HEK293 (cell line): ENCODE measurements around the gene JAML.

Source experiments
- CTCF ChIA-PET: fragments of 350-600 bp; formaldehyde crosslinking; extraction: SDS; loops from one replicate; lab custom pipeline; 2021; ENCODE audit warnings: antibody characterized with exemption; lab: Yijun Ruan, JAX
- POLR2A ChIA-PET: fragments of 300-600 bp; formaldehyde crosslinking; extraction: SDS; loops from one replicate; lab custom pipeline; 2020; ENCODE audit warnings: antibody characterized with exemption, inconsistent platforms; lab: Yijun Ruan, JAX
- H3K27ac ChIP-seq: fragments of 200-500 bp; sonication (Bioruptor generic); 2 replicates; pipeline ENCODE4 v1.5.1; 2014; ENCODE audit warnings: low read depth, low read length, control low read depth, inconsistent platforms; ENCODE audit errors: extremely low read depth
- H3K36me3 ChIP-seq, 2 experiments: fragments of 200-500 bp in 1 of 2; sonication (Bioruptor generic) in 1 of 2; 1 replicate in 1 of 2; 2 replicates in 1 of 2; pipeline ENCODE4 v1.5.1; 2014 to 2017; ENCODE audit warnings: inconsistent platforms in 2 of 2, low read length in 2 of 2; ENCODE audit not compliant: control insufficient read depth in 2 of 2, insufficient read depth in 1 of 2
- H3K4me1 ChIP-seq: fragments of 200-500 bp; sonication (Bioruptor generic); 2 replicates; pipeline ENCODE4 v1.5.1; 2014; ENCODE audit warnings: mild to moderate bottlenecking, low read length, inconsistent platforms; ENCODE audit not compliant: control insufficient read depth, insufficient read depth
- H3K4me3 ChIP-seq: 2 replicates; pipeline ENCODE4 v1.5.1; 2011; ENCODE audit warnings: low read depth, mild to moderate bottlenecking, control low read depth, low read length, moderate library complexity
- H3K9me3 ChIP-seq: fragments of 200-500 bp; sonication (Bioruptor generic); 2 replicates; pipeline ENCODE4 v1.5.1; 2014; ENCODE audit warnings: low read depth, low read length, inconsistent platforms; ENCODE audit not compliant: control insufficient read depth, insufficient read depth
- BCL11A ChIP-seq: fragments of 450-650 bp; formaldehyde crosslinking; IDR thresholded peaks from 2 replicates; pipeline ENCODE4 v1.5.1; 2016; ENCODE audit warnings: low read depth, missing biosample characterization, missing genetic modification characterization
- MEIS1 ChIP-seq: sonication (generic); formaldehyde crosslinking; IDR thresholded peaks from 2 replicates; pipeline ENCODE4 v1.8.1; 2022; ENCODE audit warnings: missing genetic modification reagents, mild to moderate bottlenecking, borderline replicate concordance
- MYNN ChIP-seq: fragments of 450-650 bp; formaldehyde crosslinking; IDR thresholded peaks from 2 replicates; pipeline ENCODE4 v1.5.1; 2016; ENCODE audit warnings: missing biosample characterization, missing genetic modification characterization, borderline replicate concordance
- MZF1 ChIP-seq: fragments of 450-650 bp; formaldehyde crosslinking; IDR thresholded peaks from 2 replicates; pipeline ENCODE4 v1.5.1; 2017; ENCODE audit warnings: missing biosample characterization, missing genetic modification characterization, borderline replicate concordance
- ZNF10 ChIP-seq: fragments of 450-650 bp; formaldehyde crosslinking; IDR thresholded peaks from 2 replicates; pipeline ENCODE4 v1.5.1; 2017; ENCODE audit warnings: missing biosample characterization, missing genetic modification characterization
- ZNF114 ChIP-seq: fragments of 450-650 bp; formaldehyde crosslinking; IDR thresholded peaks from 2 replicates; pipeline ENCODE4 v1.5.0; 2017; ENCODE audit warnings: missing biosample characterization, missing genetic modification characterization
- ZNF138 ChIP-seq: fragments of 450-650 bp; formaldehyde crosslinking; IDR thresholded peaks from 2 replicates; pipeline ENCODE4 v1.5.1; 2016; ENCODE audit warnings: missing biosample characterization, missing genetic modification characterization, borderline replicate concordance
- ZNF18 ChIP-seq: fragments of 450-650 bp; formaldehyde crosslinking; IDR thresholded peaks from 2 replicates; pipeline ENCODE4 v1.5.1; 2016; ENCODE audit warnings: missing biosample characterization, missing genetic modification characterization
- ZNF280C ChIP-seq: fragments of 450-650 bp; formaldehyde crosslinking; IDR thresholded peaks from 2 replicates; pipeline ENCODE4 v1.5.1; 2016; ENCODE audit warnings: missing biosample characterization, missing genetic modification characterization
- ZNF404 ChIP-seq: fragments of 450-650 bp; formaldehyde crosslinking; IDR thresholded peaks from 2 replicates; pipeline ENCODE4 v1.5.1; 2017; ENCODE audit warnings: missing biosample characterization, missing genetic modification characterization
- ZNF600 ChIP-seq: fragments of 450-650 bp; formaldehyde crosslinking; IDR thresholded peaks from 2 replicates; pipeline ENCODE4 v1.5.1; 2016; ENCODE audit warnings: missing biosample characterization, missing genetic modification characterization
- ZNF623 ChIP-seq: fragments of 450-650 bp; formaldehyde crosslinking; IDR thresholded peaks from 2 replicates; pipeline ENCODE4 v1.5.1; 2016; ENCODE audit warnings: missing biosample characterization, missing genetic modification characterization
- ZNF645 ChIP-seq: fragments of 450-650 bp; formaldehyde crosslinking; IDR thresholded peaks from 2 replicates; pipeline ENCODE4; 2016; ENCODE audit warnings: missing biosample characterization, missing genetic modification characterization
- ZNF701 ChIP-seq: fragments of 450-650 bp; formaldehyde crosslinking; IDR thresholded peaks from 2 replicates; pipeline ENCODE4 v1.5.1; 2016; ENCODE audit warnings: missing biosample characterization, missing genetic modification characterization
- ZNF747 ChIP-seq: fragments of 450-650 bp; formaldehyde crosslinking; IDR thresholded peaks from 2 replicates; pipeline ENCODE4 v1.5.1; 2016; ENCODE audit warnings: missing biosample characterization, missing genetic modification characterization
- ZNF768 ChIP-seq: fragments of 450-650 bp; formaldehyde crosslinking; IDR thresholded peaks from 2 replicates; pipeline ENCODE4 v1.5.1; 2018; ENCODE audit warnings: missing biosample characterization, mild to moderate bottlenecking, missing genetic modification characterization
- ZNF830 ChIP-seq: fragments of 450-650 bp; IDR thresholded peaks from 2 replicates; pipeline ENCODE4 v1.5.0; 2018; ENCODE audit warnings: missing biosample characterization, missing genetic modification characterization, low read depth, mild to moderate bottlenecking, moderate library complexity
- TF ChIP-seq, protein P1 (sequence below): fragments of 450-650 bp; formaldehyde crosslinking; IDR thresholded peaks from 2 replicates; pipeline ENCODE4 v1.5.1; 2016; ENCODE audit warnings: missing biosample characterization, missing genetic modification characterization
- TF ChIP-seq, protein P2 (sequence below): fragments of 450-650 bp; formaldehyde crosslinking; IDR thresholded peaks from 2 replicates; pipeline ENCODE4 v1.5.1; 2017; ENCODE audit warnings: missing biosample characterization, mild to moderate bottlenecking, missing genetic modification characterization, moderate library complexity

Gene JAML

GRCh38 chr11:118186346-118187107 is 38.3 kb downstream of the JAML start:
- H3K27ac ChIP-seq: no peak overlapping the region
- TF ChIP-seq ZNF404 (tag by site-specific recombination) (no peak), ZNF600 (tag by site-specific recombination) (no peak), ZNF138 (tag by site-specific recombination) (no peak), ZNF280C (tag by site-specific recombination) (no peak), ZNF768 (tag by site-specific recombination) (no peak), MYNN (tag by site-specific recombination) (no peak), ZNF747 (no peak), ZNF701 (tag by site-specific recombination) (no peak), ZNF18 (tag by site-specific recombination) (no peak), BCL11A (tag by site-specific recombination) (no peak), ZNF114 (tag by site-specific recombination) (no peak), MEIS1 (CRISPR knock-in tag) (no peak), ZNF645 (tag by site-specific recombination) (no peak), ZNF10 (tag by site-specific recombination) (no peak), ZNF830 (tag by site-specific recombination) (no peak), ZNF623 (tag by site-specific recombination) (no peak), MZF1 (no peak)
- TF ChIP-seq, protein P1, sequence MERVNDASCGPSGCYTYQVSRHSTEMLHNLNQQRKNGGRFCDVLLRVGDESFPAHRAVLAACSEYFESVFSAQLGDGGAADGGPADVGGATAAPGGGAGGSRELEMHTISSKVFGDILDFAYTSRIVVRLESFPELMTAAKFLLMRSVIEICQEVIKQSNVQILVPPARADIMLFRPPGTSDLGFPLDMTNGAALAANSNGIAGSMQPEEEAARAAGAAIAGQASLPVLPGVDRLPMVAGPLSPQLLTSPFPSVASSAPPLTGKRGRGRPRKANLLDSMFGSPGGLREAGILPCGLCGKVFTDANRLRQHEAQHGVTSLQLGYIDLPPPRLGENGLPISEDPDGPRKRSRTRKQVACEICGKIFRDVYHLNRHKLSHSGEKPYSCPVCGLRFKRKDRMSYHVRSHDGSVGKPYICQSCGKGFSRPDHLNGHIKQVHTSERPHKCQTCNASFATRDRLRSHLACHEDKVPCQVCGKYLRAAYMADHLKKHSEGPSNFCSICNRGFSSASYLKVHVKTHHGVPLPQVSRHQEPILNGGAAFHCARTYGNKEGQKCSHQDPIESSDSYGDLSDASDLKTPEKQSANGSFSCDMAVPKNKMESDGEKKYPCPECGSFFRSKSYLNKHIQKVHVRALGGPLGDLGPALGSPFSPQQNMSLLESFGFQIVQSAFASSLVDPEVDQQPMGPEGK: no peak
- TF ChIP-seq, protein P2, sequence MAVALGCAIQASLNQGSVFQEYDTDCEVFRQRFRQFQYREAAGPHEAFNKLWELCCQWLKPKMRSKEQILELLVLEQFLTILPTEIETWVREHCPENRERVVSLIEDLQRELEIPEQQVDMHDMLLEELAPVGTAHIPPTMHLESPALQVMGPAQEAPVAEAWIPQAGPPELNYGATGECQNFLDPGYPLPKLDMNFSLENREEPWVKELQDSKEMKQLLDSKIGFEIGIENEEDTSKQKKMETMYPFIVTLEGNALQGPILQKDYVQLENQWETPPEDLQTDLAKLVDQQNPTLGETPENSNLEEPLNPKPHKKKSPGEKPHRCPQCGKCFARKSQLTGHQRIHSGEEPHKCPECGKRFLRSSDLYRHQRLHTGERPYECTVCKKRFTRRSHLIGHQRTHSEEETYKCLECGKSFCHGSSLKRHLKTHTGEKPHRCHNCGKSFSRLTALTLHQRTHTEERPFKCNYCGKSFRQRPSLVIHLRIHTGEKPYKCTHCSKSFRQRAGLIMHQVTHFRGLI (tag by site-specific recombination): no peak
- POLR2A ChIA-PET: no interaction called here
- H3K4me3 ChIP-seq: no peak overlapping the region
- CTCF ChIA-PET: interaction anchor here (1.4 kb wide), 1 partner anchor 12 kb away, joined by 4 read pairs; no protein-coding TSS in a partner anchor
- no peaks in the 10 kb centered on the region for H3K9me3 ChIP-seq
- no peaks in the 10 kb centered on the region for H3K4me1 ChIP-seq
- H3K36me3 ChIP-seq: no peaks in the 10 kb centered on the region
